Activated B cell treated with CpG ODN at 0.5 μM for 24 hours (primary cell): ENCODE data around the gene POLR1F. TPM values are rescaled to one million over a fixed set of nuclear protein-coding genes. Genes with fewer than 3 reads are reported as not detected.

ENCODE experiments used
- ATAC-seq: fragments of 200-7000 bp; cut with Tn5 transposase; one replicate; pipeline ENCODE4 v1.10.0; 2021; ENCODE audit warnings: low read depth, mild to moderate bottlenecking, moderate library complexity
- CTCF ChIA-PET: fragments of 350-600 bp; sonication (Branson Sonifier 250); formaldehyde crosslinking; loops from one replicate; lab custom pipeline; 2021; ENCODE audit warnings: antibody characterized with exemption; lab: Charles Lee
- POLR2A ChIA-PET: fragments of 350-600 bp; sonication (Branson Sonifier 250); formaldehyde crosslinking; loops from one replicate; lab custom pipeline; 2021; ENCODE audit warnings: antibody characterized with exemption; lab: Charles Lee
- DNase-seq: peaks from one replicate; pipeline ENCODE4 v3.0.0; 2022
- H3K27ac Mint-ChIP-seq: one replicate; pipeline ENCODE4 v1.8.0; 2020; ENCODE audit warnings: mixed read lengths
- H3K27me3 Mint-ChIP-seq: one replicate; pipeline ENCODE4 v1.8.0; 2021; ENCODE audit warnings: mixed read lengths
- H3K36me3 Mint-ChIP-seq: one replicate; pipeline ENCODE4 v1.8.0; 2021; ENCODE audit warnings: low read depth, mixed read lengths
- H3K4me1 Mint-ChIP-seq: one replicate; pipeline ENCODE4 v1.8.0; 2021; ENCODE audit warnings: mixed read lengths
- H3K4me3 Mint-ChIP-seq: one replicate; pipeline ENCODE4 v1.8.0; 2020; ENCODE audit warnings: mild to moderate bottlenecking, mixed read lengths
- H3K9me3 Mint-ChIP-seq: one replicate; pipeline ENCODE4 v1.8.0; 2020; ENCODE audit warnings: mixed read lengths
- intact Hi-C: fragments of 100-400 bp; cut with micrococcal nuclease; formaldehyde crosslinking; loops from one replicate; pipeline ENCODE4 v1.15.1; 2024
- total RNA-seq: library from RNA; stranded (reverse); gene quantifications from 2 replicates; pipeline ENCODE4 v1.2.3, GENCODE V29; 2022
- TF ChIP-seq, protein P1 (sequence below): fragments of 200-600 bp; IDR thresholded peaks from one replicate; pipeline ENCODE4 v1.8.0; 2022; ENCODE audit warnings: antibody characterized with exemption, mild to moderate bottlenecking

Gene POLR1F, protein sequence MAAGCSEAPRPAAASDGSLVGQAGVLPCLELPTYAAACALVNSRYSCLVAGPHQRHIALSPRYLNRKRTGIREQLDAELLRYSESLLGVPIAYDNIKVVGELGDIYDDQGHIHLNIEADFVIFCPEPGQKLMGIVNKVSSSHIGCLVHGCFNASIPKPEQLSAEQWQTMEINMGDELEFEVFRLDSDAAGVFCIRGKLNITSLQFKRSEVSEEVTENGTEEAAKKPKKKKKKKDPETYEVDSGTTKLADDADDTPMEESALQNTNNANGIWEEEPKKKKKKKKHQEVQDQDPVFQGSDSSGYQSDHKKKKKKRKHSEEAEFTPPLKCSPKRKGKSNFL
- 19.9 and 20.0 TPM in 2 replicates for total RNA-seq

DNA sequence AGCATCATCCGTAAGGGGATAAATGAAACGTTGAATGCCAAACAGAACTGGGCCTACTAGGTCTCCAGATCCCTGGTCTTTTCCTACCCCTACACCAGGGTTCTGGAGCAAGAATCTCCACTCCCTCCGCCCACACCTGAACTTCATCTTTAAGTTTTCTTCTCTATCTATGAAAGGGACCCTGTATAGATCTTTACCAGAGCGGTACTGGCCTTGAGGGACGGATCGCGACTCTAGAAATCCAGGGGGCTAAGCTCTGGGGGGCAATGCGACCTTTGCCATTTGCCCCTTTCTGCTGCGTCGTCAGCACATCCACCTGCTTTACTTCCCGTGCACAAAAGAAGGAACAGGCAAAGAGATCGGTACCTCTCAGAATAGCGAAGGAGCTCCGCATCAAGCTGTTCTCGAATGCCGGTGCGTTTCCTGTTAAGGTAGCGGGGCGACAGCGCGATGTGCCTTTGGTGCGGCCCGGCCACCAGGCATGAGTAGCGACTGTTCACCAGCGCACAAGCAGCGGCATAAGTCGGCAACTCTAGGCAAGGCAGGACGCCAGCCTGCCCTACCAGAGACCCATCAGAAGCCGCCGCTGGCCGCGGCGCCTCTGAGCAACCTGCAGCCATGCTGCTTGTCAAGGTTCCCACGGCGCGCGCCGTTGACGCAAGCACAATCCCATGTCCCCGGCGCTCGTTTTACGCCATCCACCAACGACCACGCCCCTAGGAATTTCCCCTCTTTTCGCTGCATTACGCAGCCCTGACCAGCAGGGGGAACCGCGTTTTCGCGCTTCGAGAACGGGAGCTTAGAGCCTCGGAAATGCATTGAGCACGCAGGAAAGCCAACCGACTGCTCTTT, at the start of gene POLR1F:
Gene POLR1F (minus strand): TSS at position 641 of the 852 bp plus-strand sequence. CDS start 21 bp downstream, at position 620.
- ChIA-PET CTCF (interaction anchor here (0.6 to 10.7 kb wide), 14 partner anchors 10 to 1938 kb away, joined by 3 to 223 read pairs (median 3); partner anchors contain the start of gene ITGB8), POLR2A (interaction anchor here (0.6 to 1.2 kb wide), 9 partner anchors 8 to 1501 kb away, joined by 3 to 8 read pairs (median 3); no protein-coding TSS in a partner anchor)
- intact Hi-C loops = loop anchor here (1.0 to 5.0 kb wide), 13 partner anchors 43 to 1771 kb away; partner anchors contain the start of genes ITGB8 and MACC1
- Mint-ChIP-seq H3K4me3 (peak within 1 kb of the TSS; percentile 97), H3K4me1 (peaks cover 43% of the 10 kb centered on the region), H3K27me3 (peaks cover 4% of the 10 kb centered on the region), H3K36me3 (peaks cover 17% of the 10 kb centered on the region), H3K9me3 (no peaks in the 10 kb centered on the region), H3K27ac (peak within 1 kb of the TSS; percentile 88)
- ATAC-seq (peak; percentile 98), DNase-seq (peak; percentile 83)
- TF ChIP-seq, protein P1, sequence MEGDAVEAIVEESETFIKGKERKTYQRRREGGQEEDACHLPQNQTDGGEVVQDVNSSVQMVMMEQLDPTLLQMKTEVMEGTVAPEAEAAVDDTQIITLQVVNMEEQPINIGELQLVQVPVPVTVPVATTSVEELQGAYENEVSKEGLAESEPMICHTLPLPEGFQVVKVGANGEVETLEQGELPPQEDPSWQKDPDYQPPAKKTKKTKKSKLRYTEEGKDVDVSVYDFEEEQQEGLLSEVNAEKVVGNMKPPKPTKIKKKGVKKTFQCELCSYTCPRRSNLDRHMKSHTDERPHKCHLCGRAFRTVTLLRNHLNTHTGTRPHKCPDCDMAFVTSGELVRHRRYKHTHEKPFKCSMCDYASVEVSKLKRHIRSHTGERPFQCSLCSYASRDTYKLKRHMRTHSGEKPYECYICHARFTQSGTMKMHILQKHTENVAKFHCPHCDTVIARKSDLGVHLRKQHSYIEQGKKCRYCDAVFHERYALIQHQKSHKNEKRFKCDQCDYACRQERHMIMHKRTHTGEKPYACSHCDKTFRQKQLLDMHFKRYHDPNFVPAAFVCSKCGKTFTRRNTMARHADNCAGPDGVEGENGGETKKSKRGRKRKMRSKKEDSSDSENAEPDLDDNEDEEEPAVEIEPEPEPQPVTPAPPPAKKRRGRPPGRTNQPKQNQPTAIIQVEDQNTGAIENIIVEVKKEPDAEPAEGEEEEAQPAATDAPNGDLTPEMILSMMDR = no peak

DNA sequence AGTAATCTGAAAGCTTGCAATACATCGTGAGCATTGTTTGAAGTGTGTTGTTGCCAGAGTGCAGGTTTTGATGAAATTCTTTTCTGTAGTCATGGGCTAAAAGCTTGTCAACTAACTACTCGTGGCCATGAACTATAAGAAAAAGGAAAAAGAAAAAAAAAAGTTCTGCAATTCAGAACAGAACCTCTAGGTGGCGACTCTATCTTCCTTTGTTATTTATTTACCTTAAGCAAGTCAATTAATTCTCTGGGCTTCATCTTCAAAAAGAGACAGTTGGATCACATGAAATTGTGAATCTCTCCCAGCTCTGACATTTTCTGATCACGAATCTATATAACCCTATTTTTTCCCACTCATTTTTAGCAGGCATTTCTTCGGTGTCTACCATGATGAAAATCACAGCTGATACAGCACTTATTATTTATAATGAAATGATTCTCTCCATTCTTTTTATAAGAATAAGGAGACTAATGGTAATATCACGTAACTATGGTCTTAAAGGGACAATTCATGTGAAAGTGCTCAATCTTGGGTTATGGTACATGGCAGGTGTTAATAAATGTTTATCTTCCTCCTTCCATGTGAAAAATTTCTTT, 45.8 kb upstream of the POLR1F start:
- no peaks in the 10 kb centered on the region for H3K4me1 Mint-ChIP-seq
- no peak overlapping the region for H3K27ac Mint-ChIP-seq
- H3K27me3 Mint-ChIP-seq = no peaks in the 10 kb centered on the region
- DNase-seq (no peak), ATAC-seq (peak; percentile 42)
- no peak overlapping the region for H3K4me3 Mint-ChIP-seq
- TF ChIP-seq, protein P1 = no peak
- POLR2A ChIA-PET = no interaction called here
- intact Hi-C loops = loop anchor here (1.0 kb wide), 4 partner anchors 418 to 844 kb away; no protein-coding TSS in a partner anchor
- CTCF ChIA-PET = interaction anchor here (0.7 to 3.7 kb wide), 22 partner anchors 9 to 844 kb away, joined by 3 to 22 read pairs (median 4); partner anchors contain the start of gene POLR1F
- H3K9me3 Mint-ChIP-seq = no peaks in the 10 kb centered on the region
- no peaks in the 10 kb centered on the region for H3K36me3 Mint-ChIP-seq

DNA sequence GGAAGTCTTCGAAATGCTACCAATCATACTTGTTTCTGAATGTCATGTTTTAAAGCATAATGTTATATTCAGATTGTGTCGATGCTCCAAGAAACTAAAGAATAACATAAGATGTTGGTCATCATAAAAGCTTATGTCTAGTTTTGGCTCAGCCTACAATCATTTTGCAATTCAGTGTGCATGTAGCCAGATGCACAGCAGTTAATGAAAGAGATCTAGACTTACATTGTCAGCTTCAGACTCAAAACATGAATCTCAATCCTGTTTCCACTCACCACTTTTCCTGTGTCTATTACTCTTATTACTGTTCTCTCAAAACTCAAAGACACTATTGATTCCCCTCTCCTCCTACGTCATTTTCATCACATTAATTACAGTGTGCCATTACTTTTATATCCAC, 43.2 kb upstream of the POLR1F start:
- ATAC-seq (no peak), DNase-seq (no peak)
- H3K4me1 Mint-ChIP-seq = no peaks in the 10 kb centered on the region
- ChIA-PET CTCF (interaction anchor here (0.9 to 2.1 kb wide), 4 partner anchors 212 to 865 kb away, joined by 3 to 9 read pairs (median 4); no protein-coding TSS in a partner anchor), POLR2A (no interaction called here)
- H3K27me3 Mint-ChIP-seq = peaks cover 3% of the 10 kb centered on the region
- H3K36me3 Mint-ChIP-seq = no peaks in the 10 kb centered on the region
- no peaks in the 10 kb centered on the region for H3K9me3 Mint-ChIP-seq
- H3K27ac Mint-ChIP-seq = no peak overlapping the region
- TF ChIP-seq, protein P1 = no peak
- intact Hi-C loops = no loop called here
- H3K4me3 Mint-ChIP-seq = no peak overlapping the region

DNA sequence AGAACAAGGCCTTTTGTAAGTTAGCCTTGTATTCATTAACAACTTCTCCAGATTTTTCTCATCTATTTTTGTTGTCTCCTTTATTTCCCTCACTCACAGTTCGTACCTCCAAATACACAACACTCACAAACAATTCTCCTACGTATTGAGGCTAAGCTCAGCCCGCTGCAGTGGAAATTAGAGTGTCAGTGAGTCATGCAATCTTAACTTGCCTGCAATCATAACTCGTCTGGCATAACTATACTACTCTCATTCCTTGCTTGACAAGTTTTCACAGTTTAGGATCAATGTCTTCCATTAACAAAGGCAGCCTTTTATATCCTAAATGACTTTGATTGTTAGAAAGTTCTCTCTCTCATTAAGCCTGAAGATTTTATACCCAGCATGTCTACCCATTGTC, 40.8 kb upstream of the POLR1F start:
- no peak for ATAC-seq
- TF ChIP-seq, protein P1 = no peak
- Mint-ChIP-seq H3K27ac (no peak overlapping the region), H3K9me3 (no peaks in the 10 kb centered on the region), H3K4me3 (no peak overlapping the region), H3K36me3 (no peaks in the 10 kb centered on the region), H3K27me3 (peaks cover 6% of the 10 kb centered on the region), H3K4me1 (no peaks in the 10 kb centered on the region)
- DNase-seq = no peak
- ChIA-PET CTCF (interaction anchor here (1.2 to 2.3 kb wide), 2 partner anchors 849 to 1504 kb away, joined by 4 to 18 read pairs; no protein-coding TSS in a partner anchor), POLR2A (no interaction called here)
- intact Hi-C loops = loop anchor here (5.0 kb wide), 2 partner anchors 233 to 1503 kb away; no protein-coding TSS in a partner anchor
